OCI-LY3 (cell line): Measurements from ENCODE around the gene GPR55.

Source experiments
- CTCF ChIP-seq: fragments of 200-600, 300-600 bp; sonication (generic); IDR thresholded peaks from 2 replicates; pipeline ENCODE4 v1.5.1; 2014; ENCODE audit warnings: antibody characterized with exemption, low read length, low read depth
- EZH2phosphoT487 ChIP-seq: fragments of 200-600 bp; shearing (Covaris generic); IDR thresholded peaks from 2 replicates; pipeline ENCODE4 v1.6.1; 2018; ENCODE audit warnings: antibody characterized with exemption, mixed run types, low read depth

- TF ChIP-seq CTCF (no peak), EZH2phosphoT487 (no peak)
These were observed 61.5 kb downstream of the GPR55 start for GRCh38 chr2:230863442-230864121.
